K562 (cell line): Measurements from ENCODE around the gene SLC39A11. TPM values are rescaled to one million over a fixed set of nuclear protein-coding genes. Genes with fewer than 3 reads are reported as not detected.

Source experiments
- ATAC-seq: fragments of 200-7000 bp; cut with Tn5 transposase; 3 replicates; pipeline ENCODE4 v1.9.1; 2020; ENCODE audit warnings: moderate library complexity
- BruUV-seq: library from RNA; stranded (reverse); fragments of 400-500 nt; replicated peaks from 2 replicates; lab custom pipeline; 2021; lab: Mats Ljungman, UMichigan
- CTCF ChIA-PET: fragments of 300-600 bp; formaldehyde crosslinking; extraction: SDS; loops from one replicate; lab custom pipeline; 2021; ENCODE audit warnings: low intra/inter-chr PET ratio; lab: Yijun Ruan, JAX
- POLR2A ChIA-PET: fragments of 300-600, 350-650 bp; sonication (Branson Sonifier 250); formaldehyde crosslinking; extraction: SDS; loops from one replicate; lab custom pipeline; 2021; ENCODE audit warnings: antibody characterized with exemption, inconsistent platforms; lab: Yijun Ruan, JAX
- DNase-seq, 4 experiments: peaks; one replicate each; pipeline versions ENCODE4 v3.0.0 to v3.0.0-alpha.2; 2011 to 2018; ENCODE audit warnings: low spot score in 3 of 4, mixed read lengths in 3 of 4; ENCODE audit errors: extremely low read depth in 1 of 4
- FAIRE-seq: peaks from 2 replicates; lab custom pipeline; 2011; peaks lifted over from hg19 to GRCh38; lab: Jason Lieb, UNC
- H2AFZ ChIP-seq: 2 replicates; pipeline ENCODE4 v1.6.0; 2011; ENCODE audit warnings: low read depth, low read length, control low read depth, inconsistent platforms
- H3K27ac ChIP-seq: fragments of 200-600 bp; 3 replicates; pipeline ENCODE4 v1.8.0; 2011; ENCODE audit warnings: low read depth, mild to moderate bottlenecking, control low read depth, inconsistent platforms, low read length, moderate library complexity, mixed read lengths; ENCODE audit errors: extremely low read depth
- H3K27me3 ChIP-seq, 2 experiments: fragments of 300-600 bp in 1 of 2; 2 replicates in 1 of 2; 3 replicates in 1 of 2; pipeline versions ENCODE4 v1.6.0 to v1.8.0; 2011; ENCODE audit warnings: inconsistent platforms in 2 of 2, low read length in 2 of 2, mild to moderate bottlenecking in 1 of 2, mixed read lengths in 1 of 2, moderate library complexity in 1 of 2; ENCODE audit not compliant: control insufficient read depth in 2 of 2, insufficient read depth in 2 of 2
- H3K36me3 ChIP-seq: fragments of 300-600 bp; 3 replicates; pipeline ENCODE4 v1.8.0; 2011; ENCODE audit warnings: mild to moderate bottlenecking, low read length, inconsistent platforms; ENCODE audit not compliant: control insufficient read depth, insufficient read depth
- H3K4me1 ChIP-seq, 2 experiments: fragments of 200-600 bp in 1 of 2; replicated peaks in 1 of 2; 2 replicates in 1 of 2; 3 replicates in 1 of 2; pipeline versions ENCODE4 v1.5.1 to v1.8.0; 2011; ENCODE audit warnings: inconsistent platforms in 2 of 2, low read length in 2 of 2, mild to moderate bottlenecking in 1 of 2, mixed read lengths in 1 of 2, moderate library complexity in 1 of 2; ENCODE audit not compliant: control insufficient read depth in 2 of 2, insufficient read depth in 2 of 2
- H3K4me2 ChIP-seq: 2 replicates; pipeline ENCODE4 v1.6.1; 2011; ENCODE audit warnings: low read length, control low read depth, inconsistent platforms, mixed read lengths; ENCODE audit not compliant: insufficient read depth
- H3K4me3 ChIP-seq: fragments of 200-600 bp; sonication (generic), shearing (Covaris generic); 2 replicates; pipeline ENCODE4 v1.5.1; 2016; ENCODE audit warnings: control low read depth, inconsistent platforms
- H3K79me2 ChIP-seq: fragments of 200-600 bp; 3 replicates; pipeline ENCODE4 v1.8.0; 2011; ENCODE audit warnings: low read length, inconsistent platforms; ENCODE audit not compliant: control insufficient read depth, insufficient read depth
- H3K9ac ChIP-seq, 2 experiments: 2 replicates each; pipeline versions ENCODE4 v1.6.0 to v1.6.1; 2011; ENCODE audit warnings: low read depth in 2 of 2, low read length in 2 of 2, control low read depth in 1 of 2, inconsistent platforms in 1 of 2, mild to moderate bottlenecking in 1 of 2, mixed read lengths in 1 of 2; ENCODE audit not compliant: insufficient read depth in 1 of 2
- H3K9me1 ChIP-seq: one replicate; pipeline ENCODE4 v1.6.0; 2011; ENCODE audit warnings: inconsistent platforms, mild to moderate bottlenecking, low read length, moderate library complexity; ENCODE audit not compliant: control insufficient read depth, insufficient read depth
- H3K9me3 ChIP-seq: replicated peaks from 2 replicates; pipeline ENCODE4 v1.5.1; 2011; ENCODE audit warnings: low read depth, low read length, inconsistent platforms; ENCODE audit not compliant: control insufficient read depth, insufficient read depth
- H4K20me1 ChIP-seq: replicated peaks from 2 replicates; pipeline ENCODE4 v1.6.1; 2011; ENCODE audit warnings: low read length, inconsistent platforms, mixed read lengths; ENCODE audit not compliant: control insufficient read depth, insufficient read depth
- AFF1 ChIP-seq, 2 experiments: fragments of 450-650 bp; IDR thresholded peaks; 2 replicates each; pipeline ENCODE4 v1.6.1; 2018; ENCODE audit warnings: mild to moderate bottlenecking in 2 of 2, low read depth in 1 of 2; ENCODE audit not compliant: partially characterized antibody in 2 of 2
- ASH1L ChIP-seq: fragments of 450-650 bp; IDR thresholded peaks from 2 replicates; pipeline ENCODE4 v1.6.1; 2018; ENCODE audit warnings: borderline replicate concordance, mild to moderate bottlenecking, low read depth; ENCODE audit not compliant: partially characterized antibody
- ELF2 ChIP-seq: fragments of 250-450 bp; sonication (Bioruptor Pico); IDR thresholded peaks from 2 replicates; pipeline ENCODE4 v1.5.0; 2021; ENCODE audit warnings: mild to moderate bottlenecking
- FOXJ3 ChIP-seq: sonication (generic); formaldehyde crosslinking; IDR thresholded peaks from 2 replicates; pipeline ENCODE4 v1.4.0; 2020; ENCODE audit warnings: mild to moderate bottlenecking, missing genetic modification reagents
- MTA1 ChIP-seq: fragments of 450-650 bp; IDR thresholded peaks from 2 replicates; pipeline ENCODE4 v1.6.1; 2017; ENCODE audit warnings: borderline replicate concordance
- NUFIP1 ChIP-seq: fragments of 450-650 bp; IDR thresholded peaks from 2 replicates; pipeline ENCODE4 v1.6.1; 2018; ENCODE audit not compliant: partially characterized antibody
- POLR3G ChIP-seq: IDR thresholded peaks from 2 replicates; pipeline ENCODE4 v1.6.1; 2011; ENCODE audit not compliant: insufficient read length, insufficient replicate concordance; ENCODE audit errors: extremely low read depth
- PTRF ChIP-seq: fragments of 450-650 bp; IDR thresholded peaks from 2 replicates; pipeline ENCODE4 v1.6.1; 2016; ENCODE audit warnings: mild to moderate bottlenecking, missing genetic modification characterization, missing compliant biosample characterization
- SRSF7 ChIP-seq: fragments of 200-400 bp; formaldehyde crosslinking; optimal IDR thresholded peaks from 2 replicates; pipeline ENCODE3; 2017; ENCODE audit warnings: mild to moderate bottlenecking, low read depth, low read length
- TAL1 ChIP-seq: fragments of 450-650 bp; IDR thresholded peaks from 2 replicates; pipeline ENCODE4 v1.6.1; 2016; ENCODE audit warnings: mild to moderate bottlenecking
- ZNF316 ChIP-seq: fragments of 450-650 bp; IDR thresholded peaks from 2 replicates; pipeline ENCODE4 v1.6.1; 2016
- ZSCAN32 ChIP-seq: fragments of 450-650 bp; formaldehyde crosslinking; IDR thresholded peaks from 2 replicates; pipeline ENCODE4 v1.4.0; 2020; ENCODE audit warnings: mild to moderate bottlenecking, moderate library complexity
- WGBS: fragments of 100-300 bp; shearing (Covaris generic); methylation state at CpG from one replicate; pipeline ENCODE4 v1.1.6; 2016; ENCODE audit warnings: low coverage, mixed read lengths; ENCODE audit not compliant: insufficient coverage; ENCODE audit errors: missing lambda C conversion rate; 5-methylcytosine and 5-hydroxymethylcytosine counted together
- in situ Hi-C: fragments of 300-500 bp; cut with MboI; formaldehyde crosslinking; loops from 4 replicates; pipeline ENCODE4 v1.15.0; 2018; ENCODE audit warnings: inconsistent platforms, mixed read lengths
- intact Hi-C: fragments of 100-400 bp; cut with micrococcal nuclease; formaldehyde crosslinking; loops from 2 replicates; pipeline ENCODE4 v1.14.2; 2022
- polyA plus RNA-seq, 8 experiments: library from polyadenylated mRNA; depleted of rRNA in 4 of 8; stranded (reverse) in 5 of 8; unstranded in 3 of 8; fragments of >200 nt; fragmentation: Nextera tagmentation in 2 of 8; fragmentation: Illumina TruSeq in 1 of 8; extraction: Ambion mirVana in 2 of 8; extraction: Trizol in 1 of 8; gene quantifications; 2 replicates each; pipeline versions ENCODE4 v1.2.1 to v1.2.3, GENCODE V29; 2011 to 2014; ENCODE audit warnings: inconsistent platforms in 1 of 8, missing spikeins in 1 of 8
- total RNA-seq, 7 experiments: library from RNA; depleted of rRNA in 6 of 7; stranded (reverse); fragments of >200 nt in 6 of 7; fragmentation: Illumina TruSeq in 2 of 7; extraction: Trizol in 2 of 7; gene quantifications; 2 replicates each; pipeline versions ENCODE4 v1.2.1 to v1.2.3, GENCODE V29; 2011 to 2021; ENCODE audit warnings: low replicate concordance in 1 of 7

SLC39A11 gene
- total and polyA plus RNA-seq, 9 of the 15 experiments (the other 6 are each of a cell fraction or from before 2014, with no cell fraction given): 10.5 to 26.4 (median 13.4) TPM

DNA sequence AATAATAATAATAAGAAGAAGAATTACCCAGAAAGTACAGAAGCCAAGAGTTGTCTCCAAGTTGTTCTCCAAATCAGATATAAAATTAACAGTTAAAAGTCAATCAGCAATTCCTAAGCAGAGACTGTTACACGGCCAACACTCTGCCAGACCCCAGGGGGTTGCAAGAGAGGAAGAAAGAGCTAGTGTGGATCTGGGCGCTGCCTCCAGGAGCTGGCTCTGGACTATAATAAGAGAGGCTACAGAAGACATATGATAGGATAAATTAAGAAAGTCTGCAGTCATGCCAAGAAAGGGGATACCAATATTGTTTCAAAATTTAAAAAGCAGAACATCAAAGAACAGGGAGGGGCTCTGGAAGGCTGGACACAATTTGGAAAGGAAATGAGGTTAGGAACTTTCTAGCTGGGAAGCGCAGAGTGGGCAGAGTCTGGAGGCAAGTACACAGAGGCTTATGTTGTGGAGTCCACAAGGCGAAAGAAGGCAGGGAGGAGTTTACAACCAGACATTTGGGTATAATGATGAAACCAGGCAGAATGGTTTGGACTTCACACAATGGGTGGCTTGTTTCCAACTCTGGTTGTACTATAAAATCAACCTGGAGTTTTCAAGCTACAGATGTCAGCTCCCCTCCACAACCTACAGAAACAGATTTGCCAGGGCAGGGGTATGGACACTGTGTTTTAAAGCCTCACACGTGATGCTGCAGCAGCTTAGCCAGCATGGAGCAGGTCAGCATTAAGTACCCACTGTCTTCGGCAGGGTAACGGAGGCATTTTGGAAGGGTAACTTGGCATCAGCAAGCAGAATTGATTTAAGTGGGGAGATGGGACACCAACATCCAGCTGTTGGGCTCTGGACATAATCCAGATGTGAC, 49.4 kb downstream of the SLC39A11 start:
- WGBS: 62% methylated on average over 7 of the region's 7 CpGs
- POLR2A ChIA-PET: interaction anchor here (1.1 to 1.2 kb wide), 2 partner anchors 10 to 17 kb away, joined by 3 read pairs; no protein-coding TSS in a partner anchor
- Histone ChIP-seq H3K27me3 (no peaks in the 10 kb centered on the region), H3K9me1 (no peaks in the 10 kb centered on the region), H3K4me3 (no peak overlapping the region)
- no peak for TF ChIP-seq ASH1L
- no peak for TF ChIP-seq SRSF7
- TF ChIP-seq ELF2: no peak
- TF ChIP-seq, all 486 proteins: peak for 0
- Histone ChIP-seq H2AFZ (no peak overlapping the region), H3K27ac (no peak overlapping the region), H4K20me1 (no peaks in the 10 kb centered on the region), H3K9me3 (no peaks in the 10 kb centered on the region), H3K9ac (no peak overlapping the region), H3K36me3 (no peaks in the 10 kb centered on the region), H3K4me2 (no peak overlapping the region), H3K79me2 (no peaks in the 10 kb centered on the region), H3K4me1 (no peaks in the 10 kb centered on the region; a peak in 1 of 5 replicates)
- ATAC-seq (no peak), DNase-seq (no peak), FAIRE-seq (no peak)
- CTCF ChIA-PET: no interaction called here
- in situ Hi-C loops: no loop called here
- intact Hi-C loops: no loop called here
- no TSS peak for BruUV-seq

GRCh38 chr17:73042225-73042624, 50.3 kb downstream of the SLC39A11 start:
- CTCF ChIA-PET: no interaction called here
- Histone ChIP-seq H3K36me3 (no peaks in the 10 kb centered on the region), H3K79me2 (no peaks in the 10 kb centered on the region), H3K9ac (no peak overlapping the region), H3K27ac (no peak overlapping the region), H4K20me1 (no peaks in the 10 kb centered on the region), H3K9me3 (no peaks in the 10 kb centered on the region), H3K9me1 (no peaks in the 10 kb centered on the region), H3K4me3 (no peak overlapping the region), H3K27me3 (no peaks in the 10 kb centered on the region), H3K4me2 (no peak overlapping the region), H3K4me1 (no peaks in the 10 kb centered on the region; a peak in 1 of 5 replicates), H2AFZ (no peak overlapping the region)
- intact Hi-C loops (no loop called here), in situ Hi-C loops (no loop called here)
- POLR2A ChIA-PET: interaction anchor here (1.2 kb wide), 1 partner anchor 18 kb away, joined by 3 read pairs; no protein-coding TSS in a partner anchor
- DNase-seq (no peak), ATAC-seq (no peak), FAIRE-seq (no peak)
- BruUV-seq: no TSS peak
- 66% methylated on average over 5 of the region's 5 CpGs for WGBS
- TF ChIP-seq ZNF316: no peak
- no peak for TF ChIP-seq FOXJ3 (CRISPR knock-in tag)
- no peak for TF ChIP-seq POLR3G
- TF ChIP-seq ZSCAN32 (CRISPR knock-in tag): no peak
- TF ChIP-seq AFF1 (IDR thresholded peaks at IDR 0.05; ENCODE audit: low read depth in 1 of 2, partially characterized antibody in 2 of 2): no peak
- TF ChIP-seq PTRF (tag): no peak
- TF ChIP-seq MTA1: no peak
- TF ChIP-seq NUFIP1: no peak
- TF ChIP-seq TAL1: no peak
